ENCODE measurements around the gene SMARCA2.

DNA sequence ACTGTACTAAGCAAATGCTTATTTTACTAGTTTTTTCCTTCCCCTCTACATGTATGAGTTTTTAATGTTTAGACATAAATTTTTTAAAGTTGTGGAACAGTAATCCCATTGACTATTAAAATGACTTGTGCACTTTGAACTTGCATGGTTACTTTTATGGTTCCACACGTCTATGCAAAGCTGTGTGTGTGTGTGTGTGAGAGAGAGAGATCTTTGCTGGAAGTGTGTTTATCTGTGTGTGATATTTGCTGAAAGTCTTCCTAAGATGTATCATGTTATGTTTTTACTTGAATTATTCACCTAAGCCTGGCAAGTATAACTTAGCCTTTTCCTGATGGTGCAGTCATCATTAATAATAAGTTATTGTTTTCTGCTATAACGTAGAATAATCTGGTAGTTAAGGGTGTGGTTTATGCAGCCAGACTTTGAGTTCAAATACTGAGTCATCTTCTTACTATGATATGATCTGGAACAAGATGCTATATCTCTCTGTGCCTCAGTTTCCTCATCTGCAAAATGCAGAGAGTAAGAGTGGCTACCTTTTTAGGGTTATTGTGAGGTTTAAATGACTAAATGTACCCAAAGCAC is 138.6 kb downstream of the SMARCA2 start:
- TF ChIP-seq CTCF (IDR thresholded peaks at IDR 0.05): no peak
- TF ChIP-seq POLR2A (IDR thresholded peaks at IDR 0.05): no peak
- no peak for TF ChIP-seq EP300 (IDR thresholded peaks at IDR 0.05)
- TF ChIP-seq POLR2AphosphoS5 (IDR thresholded peaks at IDR 0.05): no peak
